Measurements from ENCODE around the gene BASP1. TPM values are rescaled to one million over a fixed set of nuclear protein-coding genes. Genes with fewer than 3 reads are reported as not detected.

The BASP1 gene
- total and polyA plus RNA-seq, 10 of the 15 experiments (the other 5 are each of a cell fraction or from before 2014, with no cell fraction given): 27.3 to 190 (median 102) TPM

DNA sequence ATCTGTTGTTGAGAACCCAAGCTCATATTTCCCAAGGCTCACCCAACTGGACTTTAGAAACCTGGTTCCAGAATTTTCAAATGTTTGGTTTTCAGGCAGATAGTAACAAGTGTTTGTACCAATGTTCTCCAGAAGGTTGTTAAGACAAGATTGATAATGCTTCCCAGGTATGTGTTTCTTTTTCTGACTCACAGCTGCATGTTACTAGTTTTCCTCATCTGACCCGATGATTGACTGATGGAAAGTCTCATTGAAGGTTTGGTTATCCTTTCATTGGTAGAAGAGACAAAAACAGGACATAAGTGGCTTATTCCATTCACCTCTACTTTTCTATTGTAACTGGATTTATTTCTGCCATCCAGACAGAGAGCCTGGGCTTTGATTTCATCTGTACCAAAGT, 10.4 kb downstream of the BASP1 start:
- Histone ChIP-seq H3K4me3 (0 out of 2 replicates have a peak overlapping the region, but pooled peaks have one; percentile 13), H3K27ac (ENCODE audit: control insufficient read depth, insufficient read depth) (peak overlapping the region; percentile 88), H3K4me2 (ENCODE audit: control insufficient read depth, insufficient read depth) (peak overlapping the region; percentile 88), H3K27me3 (replicated peaks in 1 of 2; ENCODE audit: control insufficient read depth in 2 of 2, insufficient read depth in 2 of 2, low read length in 1 of 2) (no peaks in the 10 kb centered on the region), H3K36me3 (ENCODE audit: control insufficient read depth in 2 of 2, insufficient read depth in 2 of 2, low read length in 1 of 2) (no peaks in the 10 kb centered on the region; a peak in 1 of 4 replicates), H2AFZ (ENCODE audit: control insufficient read depth, low read depth, low read length) (no peak overlapping the region), H3K79me2 (ENCODE audit: control insufficient read depth, insufficient read depth, low read length) (peaks cover 65% of the 10 kb centered on the region), H4K20me1 (ENCODE audit: control insufficient read depth, insufficient read depth) (no peaks in the 10 kb centered on the region), H3K9ac (ENCODE audit: control insufficient read depth, insufficient read depth, low read length) (peak overlapping the region; percentile 36), H3K4me1 (ENCODE audit: control insufficient read depth, insufficient read depth, low read length) (peaks cover 39% of the 10 kb centered on the region), H3K9me3 (replicated peaks; ENCODE audit: control insufficient read depth, insufficient read depth, low read length) (no peaks in the 10 kb centered on the region)
- BruUV-seq (replicated peaks): no TSS peak
- RAD21 ChIA-PET (ENCODE audit: unreplicated experiment): interaction anchor here (1.0 to 7.7 kb wide), 5 partner anchors 11 to 87 kb away, joined by 3 to 98 read pairs (median 16); partner anchors contain the start of gene BASP1
- TF ChIP-seq, protein P1, sequence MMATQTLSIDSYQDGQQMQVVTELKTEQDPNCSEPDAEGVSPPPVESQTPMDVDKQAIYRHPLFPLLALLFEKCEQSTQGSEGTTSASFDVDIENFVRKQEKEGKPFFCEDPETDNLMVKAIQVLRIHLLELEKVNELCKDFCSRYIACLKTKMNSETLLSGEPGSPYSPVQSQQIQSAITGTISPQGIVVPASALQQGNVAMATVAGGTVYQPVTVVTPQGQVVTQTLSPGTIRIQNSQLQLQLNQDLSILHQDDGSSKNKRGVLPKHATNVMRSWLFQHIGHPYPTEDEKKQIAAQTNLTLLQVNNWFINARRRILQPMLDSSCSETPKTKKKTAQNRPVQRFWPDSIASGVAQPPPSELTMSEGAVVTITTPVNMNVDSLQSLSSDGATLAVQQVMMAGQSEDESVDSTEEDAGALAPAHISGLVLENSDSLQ (IDR thresholded peaks at IDR 0.05): peak; percentile 35; the same call in 1 of the 2 replicates
- no peak for TF ChIP-seq RCOR1 (conservative IDR thresholded peaks at IDR 0.05; ENCODE audit: low read depth, low read length)
- in situ Hi-C loops (cut with MboI): loop anchor here (5.0 to 25.0 kb wide), 2 partner anchors 89 to 1509 kb away; no protein-coding TSS in a partner anchor
- DNase-seq (ENCODE audit: low read depth, low spot score): no peak
- SMC1A ChIA-PET (ENCODE audit: uncharacterized antibody, unreplicated experiment): interaction anchor here (1.0 to 11.2 kb wide), 5 partner anchors 27 to 88 kb away, joined by 3 to 150 read pairs (median 19); no protein-coding TSS in a partner anchor
- POLR2A ChIA-PET: interaction anchor here (1.1 to 2.4 kb wide), 2 partner anchors 30 to 44 kb away, joined by 6 to 9 read pairs; no protein-coding TSS in a partner anchor
- intact Hi-C loops (cut with micrococcal nuclease; ENCODE audit: unreplicated experiment): no loop called here
- FAIRE-seq: no peak
- 0% methylated on average over 1 of the region's 1 CpG for WGBS (ENCODE audit: insufficient coverage, insufficient replicate concordance, low lambda C conversion rate, missing lambda C conversion rate)
- ATAC-seq: no peak
- CTCF ChIA-PET: interaction anchor here (1.0 to 6.1 kb wide), 3 partner anchors 12 to 28 kb away, joined by 6 to 38 read pairs (median 7); partner anchors contain the start of gene BASP1

DNA sequence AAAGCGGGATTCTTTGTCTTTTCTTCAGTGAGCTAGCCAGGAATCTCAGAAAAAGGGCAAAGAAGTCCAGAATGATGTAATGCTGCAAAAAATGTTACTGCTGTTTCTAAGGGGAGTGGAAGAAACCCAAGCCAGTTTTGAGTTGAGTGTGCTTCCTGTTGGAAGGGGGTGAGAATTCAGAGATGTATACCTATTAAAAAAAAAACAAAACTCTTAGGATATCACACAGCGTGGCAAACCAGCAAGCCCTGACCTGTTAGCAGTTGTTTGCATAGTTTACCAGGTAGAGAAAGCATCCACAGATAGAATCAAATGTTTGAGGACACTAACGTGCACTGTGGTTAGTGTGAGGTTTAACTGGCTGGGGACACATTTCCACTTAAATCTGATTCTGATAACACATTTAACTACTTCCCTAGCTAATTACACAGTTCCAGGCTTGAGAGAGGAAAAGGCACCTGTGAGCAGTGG, 11.4 kb downstream of the BASP1 start:
- ChIA-PET POLR2A (interaction anchor here (0.6 to 2.4 kb wide), 4 partner anchors 9 to 113 kb away, joined by 3 to 9 read pairs (median 6); no protein-coding TSS in a partner anchor), RAD21 (ENCODE audit: unreplicated experiment) (interaction anchor here (0.6 to 7.7 kb wide), 6 partner anchors 12 to 89 kb away, joined by 3 to 98 read pairs (median 10); partner anchors contain the start of gene BASP1), CTCF (interaction anchor here (2.0 to 6.1 kb wide), 2 partner anchors 13 to 27 kb away, joined by 7 to 38 read pairs; partner anchors contain the start of gene BASP1), SMC1A (ENCODE audit: uncharacterized antibody, unreplicated experiment) (interaction anchor here (0.6 to 11.2 kb wide), 5 partner anchors 8 to 214 kb away, joined by 3 to 150 read pairs (median 7); no protein-coding TSS in a partner anchor)
- no peaks in the 10 kb centered on the region for H4K20me1 ChIP-seq (ENCODE audit: control insufficient read depth, insufficient read depth)
- DNase-seq (ENCODE audit: low read depth, low spot score) (peak; percentile 66), FAIRE-seq (peak; percentile 79), ATAC-seq (peak; percentile 64)
- peaks cover 34% of the 10 kb centered on the region for H3K4me1 ChIP-seq (ENCODE audit: control insufficient read depth, insufficient read depth, low read length)
- H3K27ac ChIP-seq (ENCODE audit: control insufficient read depth, insufficient read depth): peak overlapping the region; percentile 88
- H3K9ac ChIP-seq (ENCODE audit: control insufficient read depth, insufficient read depth, low read length): peak overlapping the region; percentile 36; the same call in 1 of the 2 replicates
- 2% methylated on average over 3 of the region's 3 CpGs for WGBS (ENCODE audit: insufficient coverage, insufficient replicate concordance, low lambda C conversion rate, missing lambda C conversion rate)
- H3K4me3 ChIP-seq: peak overlapping the region; percentile 13; the same call in 1 of the 2 replicates
- BruUV-seq (replicated peaks): TSS peak; percentile 12
- H2AFZ ChIP-seq (ENCODE audit: control insufficient read depth, low read depth, low read length): no peak overlapping the region
- H3K36me3 ChIP-seq (ENCODE audit: control insufficient read depth in 2 of 2, insufficient read depth in 2 of 2, low read length in 1 of 2): no peaks in the 10 kb centered on the region; a peak in 1 of 4 replicates
- H3K9me3 ChIP-seq (replicated peaks; ENCODE audit: control insufficient read depth, insufficient read depth, low read length): no peaks in the 10 kb centered on the region
- H3K79me2 ChIP-seq (ENCODE audit: control insufficient read depth, insufficient read depth, low read length): peaks cover 57% of the 10 kb centered on the region
- H3K4me2 ChIP-seq (ENCODE audit: control insufficient read depth, insufficient read depth): peak overlapping the region; percentile 88
- intact Hi-C loops (cut with micrococcal nuclease; ENCODE audit: unreplicated experiment): loop anchor here (1.0 kb wide), 1 partner anchor 26 kb away; no protein-coding TSS in a partner anchor
- in situ Hi-C loops (cut with MboI): loop anchor here (5.0 to 25.0 kb wide), 2 partner anchors 88 to 1508 kb away; no protein-coding TSS in a partner anchor
- no peaks in the 10 kb centered on the region for H3K27me3 ChIP-seq (replicated peaks in 1 of 2; ENCODE audit: control insufficient read depth in 2 of 2, insufficient read depth in 2 of 2, low read length in 1 of 2)
- TF ChIP-seq NR2C1 (IDR thresholded peaks at IDR 0.05): no peak
- peak; percentile 21 for TF ChIP-seq MEF2B (IDR thresholded peaks at IDR 0.05; ENCODE audit: partially characterized antibody, poor library complexity, severe bottlenecking)
- 0 out of 2 replicates have a peak, but pooled peaks have one; percentile 53 for TF ChIP-seq DPF2 (IDR thresholded peaks at IDR 0.05)
- TF ChIP-seq, protein P2, sequence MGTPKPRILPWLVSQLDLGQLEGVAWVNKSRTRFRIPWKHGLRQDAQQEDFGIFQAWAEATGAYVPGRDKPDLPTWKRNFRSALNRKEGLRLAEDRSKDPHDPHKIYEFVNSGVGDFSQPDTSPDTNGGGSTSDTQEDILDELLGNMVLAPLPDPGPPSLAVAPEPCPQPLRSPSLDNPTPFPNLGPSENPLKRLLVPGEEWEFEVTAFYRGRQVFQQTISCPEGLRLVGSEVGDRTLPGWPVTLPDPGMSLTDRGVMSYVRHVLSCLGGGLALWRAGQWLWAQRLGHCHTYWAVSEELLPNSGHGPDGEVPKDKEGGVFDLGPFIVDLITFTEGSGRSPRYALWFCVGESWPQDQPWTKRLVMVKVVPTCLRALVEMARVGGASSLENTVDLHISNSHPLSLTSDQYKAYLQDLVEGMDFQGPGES (IDR thresholded peaks at IDR 0.05): no peak
- TF ChIP-seq, protein P3, sequence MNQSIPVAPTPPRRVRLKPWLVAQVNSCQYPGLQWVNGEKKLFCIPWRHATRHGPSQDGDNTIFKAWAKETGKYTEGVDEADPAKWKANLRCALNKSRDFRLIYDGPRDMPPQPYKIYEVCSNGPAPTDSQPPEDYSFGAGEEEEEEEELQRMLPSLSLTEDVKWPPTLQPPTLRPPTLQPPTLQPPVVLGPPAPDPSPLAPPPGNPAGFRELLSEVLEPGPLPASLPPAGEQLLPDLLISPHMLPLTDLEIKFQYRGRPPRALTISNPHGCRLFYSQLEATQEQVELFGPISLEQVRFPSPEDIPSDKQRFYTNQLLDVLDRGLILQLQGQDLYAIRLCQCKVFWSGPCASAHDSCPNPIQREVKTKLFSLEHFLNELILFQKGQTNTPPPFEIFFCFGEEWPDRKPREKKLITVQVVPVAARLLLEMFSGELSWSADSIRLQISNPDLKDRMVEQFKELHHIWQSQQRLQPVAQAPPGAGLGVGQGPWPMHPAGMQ (IDR thresholded peaks at IDR 0.05; ENCODE audit: borderline replicate concordance): no peak
- TF ChIP-seq TCF3 (IDR thresholded peaks at IDR 0.05; ENCODE audit: borderline replicate concordance, insufficient read depth, low read depth, low read length): no peak
- TF ChIP-seq, protein P4, sequence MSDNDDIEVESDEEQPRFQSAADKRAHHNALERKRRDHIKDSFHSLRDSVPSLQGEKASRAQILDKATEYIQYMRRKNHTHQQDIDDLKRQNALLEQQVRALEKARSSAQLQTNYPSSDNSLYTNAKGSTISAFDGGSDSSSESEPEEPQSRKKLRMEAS (IDR thresholded peaks at IDR 0.05; ENCODE audit: low read depth, low read length): no peak
- TF ChIP-seq, protein P1 (IDR thresholded peaks at IDR 0.05): no peak
